ENCODE measurements around the gene EDC4.
"Not testable (repeated sequence)": the region's sequence is repeated elsewhere in the genome, so short reads cannot be mapped to it uniquely, and the experiment has no call there.

EDC4 gene

DNA sequence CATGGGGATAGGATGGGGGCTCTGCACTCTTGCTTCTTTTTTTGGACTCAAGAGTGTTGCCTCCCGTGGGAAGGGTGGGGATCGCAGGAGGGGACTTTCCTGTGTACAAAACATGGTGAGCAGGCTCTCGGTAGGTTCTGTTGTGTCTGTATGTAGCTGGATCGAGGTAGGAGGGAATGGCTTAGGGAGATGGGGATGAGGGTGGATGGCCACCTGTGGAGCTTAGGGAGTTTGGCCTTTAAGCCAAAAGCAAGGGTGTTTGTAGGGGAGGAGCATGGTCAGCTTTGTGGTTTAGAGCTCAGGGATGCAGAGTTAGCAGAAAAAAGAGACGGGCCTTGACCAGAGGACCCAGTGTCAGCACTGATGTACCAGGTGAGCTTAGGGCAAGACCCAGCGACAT lies 11.0 kb upstream of the EDC4 start:
- no peak overlapping the region for H3K4me3 ChIP-seq (ENCODE audit: insufficient read depth, low read length, poor library complexity, severe bottlenecking)
- H3K27me3 ChIP-seq (ENCODE audit: low read length): no peaks in the 10 kb centered on the region
- no peak overlapping the region for H3K9ac ChIP-seq (ENCODE audit: low read length)
- TF ChIP-seq EZH2phosphoT487 (conservative IDR thresholded peaks at IDR 0.05; ENCODE audit: low read length): no peak
- TF ChIP-seq, protein P1, sequence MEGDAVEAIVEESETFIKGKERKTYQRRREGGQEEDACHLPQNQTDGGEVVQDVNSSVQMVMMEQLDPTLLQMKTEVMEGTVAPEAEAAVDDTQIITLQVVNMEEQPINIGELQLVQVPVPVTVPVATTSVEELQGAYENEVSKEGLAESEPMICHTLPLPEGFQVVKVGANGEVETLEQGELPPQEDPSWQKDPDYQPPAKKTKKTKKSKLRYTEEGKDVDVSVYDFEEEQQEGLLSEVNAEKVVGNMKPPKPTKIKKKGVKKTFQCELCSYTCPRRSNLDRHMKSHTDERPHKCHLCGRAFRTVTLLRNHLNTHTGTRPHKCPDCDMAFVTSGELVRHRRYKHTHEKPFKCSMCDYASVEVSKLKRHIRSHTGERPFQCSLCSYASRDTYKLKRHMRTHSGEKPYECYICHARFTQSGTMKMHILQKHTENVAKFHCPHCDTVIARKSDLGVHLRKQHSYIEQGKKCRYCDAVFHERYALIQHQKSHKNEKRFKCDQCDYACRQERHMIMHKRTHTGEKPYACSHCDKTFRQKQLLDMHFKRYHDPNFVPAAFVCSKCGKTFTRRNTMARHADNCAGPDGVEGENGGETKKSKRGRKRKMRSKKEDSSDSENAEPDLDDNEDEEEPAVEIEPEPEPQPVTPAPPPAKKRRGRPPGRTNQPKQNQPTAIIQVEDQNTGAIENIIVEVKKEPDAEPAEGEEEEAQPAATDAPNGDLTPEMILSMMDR (IDR thresholded peaks at IDR 0.05; ENCODE audit: insufficient read depth, low read length, poor library complexity, severe bottlenecking): no peak
- H2AFZ ChIP-seq (ENCODE audit: low read depth, low read length, severe bottlenecking): no peak overlapping the region
- H3K79me2 ChIP-seq (ENCODE audit: insufficient read depth, low read length): peaks cover 72% of the 10 kb centered on the region
- no peaks in the 10 kb centered on the region for H3K9me3 ChIP-seq (ENCODE audit: insufficient read depth, low read length)
- H4K20me1 ChIP-seq (ENCODE audit: low read depth, low read length): peaks cover 7% of the 10 kb centered on the region; the same call in 1 of the 2 replicates
- no peaks in the 10 kb centered on the region for H3K9me2 ChIP-seq (replicated peaks; ENCODE audit: insufficient read depth, low read length)
- H3K36me3 ChIP-seq (ENCODE audit: low read length): no peaks in the 10 kb centered on the region
- H3K27ac ChIP-seq (ENCODE audit: low read depth, low read length): no peak overlapping the region
- H3K4me2 ChIP-seq (ENCODE audit: low read depth, low read length, poor library complexity, severe bottlenecking): no peak overlapping the region
- H3F3A ChIP-seq (ENCODE audit: insufficient read depth): no peaks in the 10 kb centered on the region

- Histone ChIP-seq H3K9ac (ENCODE audit: low read length) (no peak overlapping the region), H3K4me2 (ENCODE audit: low read depth, low read length, poor library complexity, severe bottlenecking) (no peak overlapping the region), H3K27ac (ENCODE audit: low read depth, low read length) (no peak overlapping the region), H3K36me3 (ENCODE audit: low read length) (no peaks in the 10 kb centered on the region), H3K4me3 (ENCODE audit: insufficient read depth, low read length, poor library complexity, severe bottlenecking) (no peak overlapping the region), H3K79me2 (ENCODE audit: insufficient read depth, low read length) (peaks cover 62% of the 10 kb centered on the region), H3K9me2 (replicated peaks; ENCODE audit: insufficient read depth, low read length) (no peaks in the 10 kb centered on the region), H3K27me3 (ENCODE audit: low read length) (no peaks in the 10 kb centered on the region), H3K9me3 (ENCODE audit: insufficient read depth, low read length) (no peaks in the 10 kb centered on the region), H2AFZ (ENCODE audit: low read depth, low read length, severe bottlenecking) (no peak overlapping the region), H4K20me1 (ENCODE audit: low read depth, low read length) (peaks cover under 1% of the 10 kb centered on the region; the same call in 1 of the 2 replicates), H3F3A (ENCODE audit: insufficient read depth) (no peaks in the 10 kb centered on the region)
- TF ChIP-seq, protein P1 (IDR thresholded peaks at IDR 0.05; ENCODE audit: insufficient read depth, low read length, poor library complexity, severe bottlenecking): no peak
- TF ChIP-seq EZH2phosphoT487 (conservative IDR thresholded peaks at IDR 0.05; ENCODE audit: low read length): no peak
Measured at GRCh38 chr16:67862623-67863583, 9.9 kb upstream of the EDC4 start.

DNA sequence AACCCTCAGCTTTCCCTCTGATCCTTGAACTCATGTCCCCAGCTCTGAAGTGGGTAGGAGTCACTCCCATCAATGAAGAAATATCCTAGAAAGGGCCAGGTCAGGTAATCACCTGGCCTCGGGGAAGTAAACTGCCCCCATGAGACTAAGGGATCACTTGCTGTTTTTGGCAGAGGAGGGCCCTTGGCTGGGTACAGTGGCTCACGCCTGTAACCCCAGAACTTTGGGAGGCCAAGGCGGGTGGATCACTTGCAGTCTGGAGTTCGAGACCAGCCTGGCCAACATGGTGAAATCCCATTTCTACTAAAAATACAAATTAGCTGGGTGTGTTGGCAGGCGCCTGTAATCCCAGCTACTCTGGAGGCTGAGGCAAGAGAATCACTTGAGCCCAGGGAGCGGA lies 8.8 kb upstream of the EDC4 start:
- H3K4me3 ChIP-seq (ENCODE audit: insufficient read depth, low read length, poor library complexity, severe bottlenecking); H3K9ac ChIP-seq (ENCODE audit: low read length); H3K27me3 ChIP-seq (ENCODE audit: low read length); H3K27ac ChIP-seq (ENCODE audit: low read depth, low read length); H3K4me2 ChIP-seq (ENCODE audit: low read depth, low read length, poor library complexity, severe bottlenecking); H3K9me2 ChIP-seq (replicated peaks; ENCODE audit: insufficient read depth, low read length); H3K36me3 ChIP-seq (ENCODE audit: low read length); H4K20me1 ChIP-seq (ENCODE audit: low read depth, low read length); H3K9me3 ChIP-seq (ENCODE audit: insufficient read depth, low read length); H3F3A ChIP-seq (ENCODE audit: insufficient read depth); H2AFZ ChIP-seq (ENCODE audit: low read depth, low read length, severe bottlenecking): not testable (repeated sequence)
- H3K79me2 ChIP-seq (ENCODE audit: insufficient read depth, low read length): peaks cover 50% of the 10 kb centered on the region

DNA sequence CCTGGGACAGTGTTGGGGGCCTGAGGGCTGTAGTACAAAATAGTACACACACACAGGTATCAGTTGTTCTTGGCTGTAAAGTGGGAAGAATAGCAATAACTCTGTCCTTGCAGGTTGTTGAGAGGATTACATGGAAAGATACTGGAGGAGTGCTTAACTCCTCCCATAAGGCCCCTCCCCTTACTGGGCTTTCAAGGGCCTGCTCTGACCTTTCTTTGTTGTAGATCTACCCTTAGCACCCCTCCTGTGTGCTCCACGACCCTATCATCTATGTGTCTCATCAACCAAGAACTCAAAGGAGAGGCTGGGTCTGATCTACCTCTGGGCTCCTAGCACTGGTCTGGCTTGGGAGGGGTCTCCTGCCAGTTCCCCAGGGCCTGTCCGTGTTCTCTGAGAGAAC lies 8.3 kb upstream of the EDC4 start:
- no peaks in the 10 kb centered on the region for H3K9me3 ChIP-seq (ENCODE audit: insufficient read depth, low read length)
- H3K9me2 ChIP-seq (replicated peaks; ENCODE audit: insufficient read depth, low read length): no peaks in the 10 kb centered on the region
- no peak overlapping the region for H3K27ac ChIP-seq (ENCODE audit: low read depth, low read length)
- no peaks in the 10 kb centered on the region for H3K36me3 ChIP-seq (ENCODE audit: low read length)
- peaks cover 46% of the 10 kb centered on the region for H3K79me2 ChIP-seq (ENCODE audit: insufficient read depth, low read length)
- H3K4me2 ChIP-seq (ENCODE audit: low read depth, low read length, poor library complexity, severe bottlenecking): no peak overlapping the region
- H4K20me1 ChIP-seq (ENCODE audit: low read depth, low read length): no peaks in the 10 kb centered on the region
- H3K4me3 ChIP-seq (ENCODE audit: insufficient read depth, low read length, poor library complexity, severe bottlenecking): no peak overlapping the region
- no peaks in the 10 kb centered on the region for H3K27me3 ChIP-seq (ENCODE audit: low read length)
- H2AFZ ChIP-seq (ENCODE audit: low read depth, low read length, severe bottlenecking): no peak overlapping the region
- TF ChIP-seq EZH2phosphoT487 (conservative IDR thresholded peaks at IDR 0.05; ENCODE audit: low read length): no peak
- TF ChIP-seq, protein P1 (IDR thresholded peaks at IDR 0.05; ENCODE audit: insufficient read depth, low read length, poor library complexity, severe bottlenecking): no peak
- no peak overlapping the region for H3K9ac ChIP-seq (ENCODE audit: low read length)
- no peaks in the 10 kb centered on the region for H3F3A ChIP-seq (ENCODE audit: insufficient read depth)

Measured in SU-DHL-6 (cell line).